Measurements from ENCODE around the gene CABYR. TPM values are rescaled to one million over a fixed set of nuclear protein-coding genes. Genes with fewer than 3 reads are reported as not detected.
"Not testable (repeated sequence)": the region's sequence is repeated elsewhere in the genome, so short reads cannot be mapped to it uniquely, and the experiment has no call there.

CABYR gene
- total RNA-seq, 4 donors from 2014 or later, result 1.9 to 5.3 (median 2.4) TPM

DNA sequence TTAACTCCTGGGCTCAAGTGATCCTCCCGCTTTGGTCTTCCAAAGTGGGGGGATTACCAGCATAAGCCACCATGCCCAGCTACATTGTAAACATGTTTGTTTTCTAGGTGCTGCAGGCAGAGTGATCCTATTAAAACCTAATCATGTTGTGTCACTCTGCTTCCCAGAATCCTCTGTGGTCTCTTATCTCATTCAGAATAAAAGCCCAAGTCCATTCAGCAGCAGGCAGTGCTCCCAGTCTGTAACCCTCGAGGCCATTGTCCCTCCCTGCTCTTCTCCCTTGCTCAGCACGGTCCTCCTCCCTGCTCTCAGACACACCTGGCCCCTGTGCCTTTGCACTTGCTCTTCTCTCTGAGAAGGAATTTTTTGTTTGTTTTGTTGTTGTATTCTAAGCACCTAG lies 11.1 kb upstream of the CABYR start:
- DNase-seq (ENCODE audit: low spot score) (no peak), ATAC-seq (ENCODE audit: low FRiP score) (no peak)
- TF ChIP-seq, protein P1, sequence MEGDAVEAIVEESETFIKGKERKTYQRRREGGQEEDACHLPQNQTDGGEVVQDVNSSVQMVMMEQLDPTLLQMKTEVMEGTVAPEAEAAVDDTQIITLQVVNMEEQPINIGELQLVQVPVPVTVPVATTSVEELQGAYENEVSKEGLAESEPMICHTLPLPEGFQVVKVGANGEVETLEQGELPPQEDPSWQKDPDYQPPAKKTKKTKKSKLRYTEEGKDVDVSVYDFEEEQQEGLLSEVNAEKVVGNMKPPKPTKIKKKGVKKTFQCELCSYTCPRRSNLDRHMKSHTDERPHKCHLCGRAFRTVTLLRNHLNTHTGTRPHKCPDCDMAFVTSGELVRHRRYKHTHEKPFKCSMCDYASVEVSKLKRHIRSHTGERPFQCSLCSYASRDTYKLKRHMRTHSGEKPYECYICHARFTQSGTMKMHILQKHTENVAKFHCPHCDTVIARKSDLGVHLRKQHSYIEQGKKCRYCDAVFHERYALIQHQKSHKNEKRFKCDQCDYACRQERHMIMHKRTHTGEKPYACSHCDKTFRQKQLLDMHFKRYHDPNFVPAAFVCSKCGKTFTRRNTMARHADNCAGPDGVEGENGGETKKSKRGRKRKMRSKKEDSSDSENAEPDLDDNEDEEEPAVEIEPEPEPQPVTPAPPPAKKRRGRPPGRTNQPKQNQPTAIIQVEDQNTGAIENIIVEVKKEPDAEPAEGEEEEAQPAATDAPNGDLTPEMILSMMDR (IDR thresholded peaks at IDR 0.05), result no peak

DNA sequence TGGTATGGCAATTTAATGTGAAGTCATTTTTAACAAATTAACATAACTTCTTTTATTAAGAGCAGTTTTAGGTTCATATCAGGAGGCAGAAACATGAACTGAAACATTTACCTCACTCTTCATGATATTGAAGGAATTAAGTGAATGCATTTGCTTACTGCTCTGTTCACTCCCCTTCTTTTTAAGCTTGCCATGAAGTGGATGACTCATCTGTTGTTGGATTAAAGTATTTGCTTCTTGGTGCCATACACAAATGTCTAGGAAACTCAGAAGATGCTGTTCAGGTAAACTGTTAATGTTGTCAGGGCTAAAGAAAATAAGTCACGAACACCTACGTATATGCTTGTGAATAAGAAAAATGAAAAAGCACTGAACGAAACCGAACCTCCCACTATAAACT lies 10.2 kb upstream of the CABYR start:
- DNase-seq (ENCODE audit: low spot score) (no peak), ATAC-seq (ENCODE audit: low FRiP score) (no peak)
- TF ChIP-seq, protein P1 (IDR thresholded peaks at IDR 0.05), result no peak

- ATAC-seq (ENCODE audit: low FRiP score), result peak; percentile 28
- DNase-seq (ENCODE audit: low spot score), result no peak
These were observed 8.4 kb upstream of the CABYR start for GRCh38 chr18:24130494-24130893.

GRCh38 chr18:24136967-24137373 lies 1.9 kb upstream of the CABYR start:
- ATAC-seq (ENCODE audit: low FRiP score), result no peak
- no peak for DNase-seq (ENCODE audit: low spot score)
- TF ChIP-seq, protein P1 (IDR thresholded peaks at IDR 0.05), result no peak

More at GRCh38 chr18:24130494-24130893, 8.4 kb upstream of the CABYR start:
- TF ChIP-seq, protein P1 (IDR thresholded peaks at IDR 0.05), result no peak

GRCh38 chr18:24138409-24138788 lies 463 bp upstream of the CABYR start:
- TF ChIP-seq, protein P1 (IDR thresholded peaks at IDR 0.05), result no peak
- peak; percentile 25 for ATAC-seq (ENCODE audit: low FRiP score)
- no peak for DNase-seq (ENCODE audit: low spot score)

DNA sequence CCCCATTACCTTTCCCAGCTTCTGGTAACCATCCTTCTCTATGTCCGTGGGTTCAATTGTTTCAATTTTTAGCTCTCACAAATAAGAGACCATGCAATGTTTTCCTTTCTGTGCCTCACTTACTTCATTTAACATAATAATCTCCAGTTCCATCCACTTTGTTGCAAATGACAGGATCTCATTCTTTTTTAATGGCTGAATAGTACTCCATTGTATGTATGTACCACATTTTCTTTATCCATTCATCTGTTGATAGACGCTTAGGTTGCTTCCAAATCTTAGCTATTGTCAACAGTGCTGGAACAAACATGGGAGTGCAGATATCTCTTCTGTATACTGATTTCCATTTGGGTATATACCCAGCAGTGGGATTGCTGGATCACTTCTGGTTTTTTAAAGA lies 1.8 kb downstream of the CABYR start:
- ATAC-seq (ENCODE audit: low FRiP score) (no peak), DNase-seq (ENCODE audit: low spot score) (no peak)
- TF ChIP-seq, protein P1 (IDR thresholded peaks at IDR 0.05), result no peak

- ATAC-seq (ENCODE audit: low FRiP score) (no peak), DNase-seq (ENCODE audit: low spot score) (no peak)
- TF ChIP-seq, protein P1 (IDR thresholded peaks at IDR 0.05), result no peak
These were observed 3.5 kb downstream of the CABYR start for GRCh38 chr18:24142376-24142775.

GRCh38 chr18:24149591-24149990 lies 10.7 kb downstream of the CABYR start:
- not testable (repeated sequence) for ATAC-seq (ENCODE audit: low FRiP score); DNase-seq (ENCODE audit: low spot score)
